Amygdala (tissue), 56 donors: ENCODE results near the gene SPRYD7.

Experiments
- DNase-seq, 56 donors: peaks; one replicate each; lab custom pipeline; 2025; lab: John Stamatoyannopoulos, UW

The SPRYD7 gene

GRCh38 chr13:49867834-49868233, 68.3 kb downstream of the SPRYD7 start:
- no peak for DNase-seq

- DNase-seq, result no peak
Measured at GRCh38 chr13:49865218-49865617, 70.9 kb downstream of the SPRYD7 start.

- DNase-seq, result no peak
Measured at GRCh38 chr13:49864509-49864908, 71.6 kb downstream of the SPRYD7 start.
